CD8-positive, alpha-beta memory T cell (primary cell): Measurements from ENCODE around the gene TCOF1. TPM values are rescaled to one million over a fixed set of nuclear protein-coding genes. Genes with fewer than 3 reads are reported as not detected.
A peak's percentile ranks its signal among the peaks of the same experiment; 100 is the strongest.

ENCODE experiments used
- CTCF ChIA-PET: fragments of 350-600 bp; sonication (Branson Sonifier 250); formaldehyde crosslinking; loops from one replicate; lab custom pipeline; 2021; ENCODE audit warnings: antibody characterized with exemption; lab: Charles Lee
- POLR2A ChIA-PET: fragments of 350-600 bp; sonication (Branson Sonifier 250); formaldehyde crosslinking; loops from one replicate; lab custom pipeline; 2021; ENCODE audit warnings: antibody characterized with exemption; lab: Charles Lee
- DNase-seq, 5 donors: peaks; one replicate each; pipeline versions ENCODE4 v3.0.0 to v3.0.0-alpha.2; 2020 to 2022; ENCODE audit warnings: mixed read lengths in 1 of 5
- H3K27ac ChIP-seq: one replicate; pipeline ENCODE4 v1.7.0; 2013; ENCODE audit warnings: low read depth, mild to moderate bottlenecking, low read length, moderate library complexity
- H3K27me3 ChIP-seq: 2 replicates; pipeline ENCODE4 v1.7.0; 2013; ENCODE audit warnings: low read length, mild to moderate bottlenecking; ENCODE audit not compliant: insufficient read depth, poor library complexity, severe bottlenecking
- H3K36me3 ChIP-seq: 2 replicates; pipeline ENCODE4 v1.7.0; 2013; ENCODE audit warnings: mild to moderate bottlenecking, low read length, moderate library complexity; ENCODE audit not compliant: insufficient read depth
- H3K4me1 ChIP-seq: 2 replicates; pipeline ENCODE4 v1.7.0; 2013; ENCODE audit warnings: mild to moderate bottlenecking, low read length, moderate library complexity; ENCODE audit not compliant: insufficient read depth
- H3K4me3 ChIP-seq: 2 replicates; pipeline ENCODE4 v1.7.0; 2013; ENCODE audit warnings: mild to moderate bottlenecking, low read length
- H3K9me3 ChIP-seq: 2 replicates; pipeline ENCODE4 v1.7.0; 2013; ENCODE audit warnings: mild to moderate bottlenecking, low read length
- H3K27ac Mint-ChIP-seq, 8 donors: one replicate each; pipeline ENCODE4 v1.8.0; 2020 to 2021; ENCODE audit warnings: mixed read lengths in 8 of 8, mild to moderate bottlenecking in 6 of 8, inconsistent platforms in 3 of 8, moderate library complexity in 3 of 8
- H3K27me3 Mint-ChIP-seq, 2 donors: one replicate each; pipeline ENCODE4 v1.8.0; 2020 to 2021; ENCODE audit warnings: mixed read lengths in 2 of 2, mild to moderate bottlenecking in 1 of 2, moderate library complexity in 1 of 2
- H3K36me3 Mint-ChIP-seq, 3 donors: one replicate each; pipeline ENCODE4 v1.8.0; 2020 to 2021; ENCODE audit warnings: mixed read lengths in 3 of 3, inconsistent platforms in 1 of 3, mild to moderate bottlenecking in 1 of 3
- H3K4me1 Mint-ChIP-seq, 3 donors: one replicate each; pipeline ENCODE4 v1.8.0; 2020 to 2021; ENCODE audit warnings: mixed read lengths in 3 of 3, inconsistent platforms in 1 of 3, mild to moderate bottlenecking in 1 of 3
- H3K4me3 Mint-ChIP-seq, 7 donors: one replicate each; pipeline ENCODE4 v1.8.0; 2020 to 2021; ENCODE audit warnings: mixed read lengths in 7 of 7, mild to moderate bottlenecking in 6 of 7, moderate library complexity in 4 of 7, inconsistent platforms in 2 of 7
- H3K9me3 Mint-ChIP-seq, 5 donors: one replicate each; pipeline ENCODE4 v1.8.0; 2020 to 2022; ENCODE audit warnings: mixed read lengths in 5 of 5, mild to moderate bottlenecking in 3 of 5, moderate library complexity in 2 of 5, inconsistent platforms in 1 of 5
- polyA plus RNA-seq: library from polyadenylated mRNA; unstranded; fragments of 300-500 nt; fragmentation: Illumina TruSeq; gene quantifications from one replicate; pipeline ENCODE4 v1.2.3, GENCODE V29; 2021
- total RNA-seq, 2 experiments: library from RNA; stranded (reverse); gene quantifications; one replicate each; pipeline ENCODE4 v1.2.3, GENCODE V29; 2021

TCOF1 gene
- total and polyA plus RNA-seq, 3 experiments from 2014 or later = 33.1 to 120 (median 116) TPM

GRCh38 chr5:150444770-150445169, 87.3 kb downstream of the TCOF1 start:
- no peaks in the 10 kb centered on the region for H3K9me3 Mint-ChIP-seq
- CTCF ChIA-PET = interaction anchor here (1.3 to 1.4 kb wide), 3 partner anchors 9 to 34 kb away, joined by 3 to 9 read pairs (median 4); partner anchors contain the start of gene CD74
- no peaks in the 10 kb centered on the region for H3K27me3 ChIP-seq

GRCh38 chr5:150446088-150446487, 88.6 kb downstream of the TCOF1 start:
- peaks cover 47% of the 10 kb centered on the region for H3K36me3 ChIP-seq
- H3K4me3 Mint-ChIP-seq = peak overlapping the region in 3 of 7 donors; percentile 5 to 53 (median 31)
- H3K36me3 Mint-ChIP-seq = peaks cover 11 to 83% (median 29%) of the 10 kb centered on the region in 3 donors
- peak overlapping the region; percentile 43 to 100 (median 75) for H3K27ac Mint-ChIP-seq
- no peaks in the 10 kb centered on the region for H3K27me3 Mint-ChIP-seq
- CTCF ChIA-PET = interaction anchor here (0.6 to 1.5 kb wide), 4 partner anchors 8 to 703 kb away, joined by 3 to 7 read pairs (median 4); no protein-coding TSS in a partner anchor
- H3K27me3 ChIP-seq = no peaks in the 10 kb centered on the region
- no peak overlapping the region for H3K4me3 ChIP-seq
- H3K9me3 ChIP-seq = no peaks in the 10 kb centered on the region
- peaks cover 27% of the 10 kb centered on the region for H3K4me1 ChIP-seq
- no peak for DNase-seq
- POLR2A ChIA-PET = no interaction called here
- no peak overlapping the region for H3K27ac ChIP-seq
- H3K9me3 Mint-ChIP-seq = peaks cover 0 to 4% (median 0%) of the 10 kb centered on the region in 5 donors
- peaks cover 32 to 45% (median 40%) of the 10 kb centered on the region in 3 donors for H3K4me1 Mint-ChIP-seq

More at GRCh38 chr5:150444770-150445169, 87.3 kb downstream of the TCOF1 start:
- DNase-seq = no peak
- H3K36me3 ChIP-seq = peaks cover 47% of the 10 kb centered on the region
- peaks cover 27% of the 10 kb centered on the region for H3K4me1 ChIP-seq
- no peak overlapping the region for H3K27ac ChIP-seq
- H3K4me1 Mint-ChIP-seq = peaks cover 30 to 41% (median 36%) of the 10 kb centered on the region in 3 donors
- H3K4me3 Mint-ChIP-seq = peak overlapping the region in 1 of 7 donors; percentile 8
- POLR2A ChIA-PET = no interaction called here
- no peaks in the 10 kb centered on the region for H3K27me3 Mint-ChIP-seq
- H3K27ac Mint-ChIP-seq = peak overlapping the region in 2 of 8 donors; percentile 55 to 58
- H3K36me3 Mint-ChIP-seq = peaks cover 11 to 85% (median 29%) of the 10 kb centered on the region in 3 donors
- no peak overlapping the region for H3K4me3 ChIP-seq
- H3K9me3 ChIP-seq = no peaks in the 10 kb centered on the region

GRCh38 chr5:150446583-150446982, 89.1 kb downstream of the TCOF1 start:
- Histone ChIP-seq H3K4me1 (peaks cover 27% of the 10 kb centered on the region), H3K36me3 (peaks cover 47% of the 10 kb centered on the region), H3K9me3 (no peaks in the 10 kb centered on the region), H3K27me3 (no peaks in the 10 kb centered on the region), H3K4me3 (no peak overlapping the region), H3K27ac (no peak overlapping the region)
- Mint-ChIP-seq H3K27ac (peak overlapping the region; percentile 7 to 100 (median 74)), H3K9me3 (peaks cover 0 to 4% (median 0%) of the 10 kb centered on the region in 5 donors), H3K4me1 (peaks cover 32 to 45% (median 40%) of the 10 kb centered on the region in 3 donors), H3K36me3 (peaks cover 11 to 79% (median 29%) of the 10 kb centered on the region in 3 donors), H3K27me3 (no peaks in the 10 kb centered on the region), H3K4me3 (peak overlapping the region in 3 of 7 donors; percentile 5 to 53 (median 44))
- no peak for DNase-seq
- ChIA-PET POLR2A (no interaction called here), CTCF (interaction anchor here (1.2 to 1.5 kb wide), 2 partner anchors 9 to 10 kb away, joined by 4 to 7 read pairs; no protein-coding TSS in a partner anchor)

- H3K4me1 Mint-ChIP-seq = peaks cover 32 to 45% (median 40%) of the 10 kb centered on the region in 3 donors
- ChIA-PET POLR2A (no interaction called here), CTCF (interaction anchor here (1.5 kb wide), 1 partner anchor 11 kb away, joined by 7 read pairs; no protein-coding TSS in a partner anchor)
- H3K27ac Mint-ChIP-seq = peak overlapping the region; percentile 34 to 100 (median 100)
- peak overlapping the region in 6 of 7 donors; percentile 5 to 99 (median 97) for H3K4me3 Mint-ChIP-seq
- no peak overlapping the region for H3K4me3 ChIP-seq
- H3K27me3 ChIP-seq = no peaks in the 10 kb centered on the region
- no peaks in the 10 kb centered on the region for H3K9me3 ChIP-seq
- H3K9me3 Mint-ChIP-seq = peaks cover 0 to 4% (median 0%) of the 10 kb centered on the region in 5 donors
- H3K27me3 Mint-ChIP-seq = no peaks in the 10 kb centered on the region
- DNase-seq = no peak
- peaks cover 11 to 73% (median 29%) of the 10 kb centered on the region in 3 donors for H3K36me3 Mint-ChIP-seq
- H3K4me1 ChIP-seq = peaks cover 27% of the 10 kb centered on the region
- peaks cover 47% of the 10 kb centered on the region for H3K36me3 ChIP-seq
- no peak overlapping the region for H3K27ac ChIP-seq
Measured at GRCh38 chr5:150447188-150447587, 89.7 kb downstream of the TCOF1 start.

GRCh38 chr5:150448334-150448733, 90.8 kb downstream of the TCOF1 start:
- H3K36me3 ChIP-seq = peaks cover 45% of the 10 kb centered on the region
- H3K4me3 ChIP-seq = peak overlapping the region; percentile 79
- H3K27me3 Mint-ChIP-seq = no peaks in the 10 kb centered on the region
- H3K4me1 ChIP-seq = peaks cover 27% of the 10 kb centered on the region
- H3K27ac ChIP-seq = peak overlapping the region; percentile 98
- H3K27me3 ChIP-seq = no peaks in the 10 kb centered on the region
- POLR2A ChIA-PET = no interaction called here
- H3K9me3 Mint-ChIP-seq = peaks cover 0 to 4% (median 0%) of the 10 kb centered on the region in 5 donors
- no peaks in the 10 kb centered on the region for H3K9me3 ChIP-seq
- no peak for DNase-seq
- CTCF ChIA-PET = interaction anchor here (0.9 kb wide), 1 partner anchor 12 kb away, joined by 3 read pairs; no protein-coding TSS in a partner anchor
- H3K27ac Mint-ChIP-seq = peak overlapping the region; percentile 99 to 100 (median 100)
- H3K36me3 Mint-ChIP-seq = peaks cover 11 to 66% (median 27%) of the 10 kb centered on the region in 3 donors
- H3K4me3 Mint-ChIP-seq = peak overlapping the region; percentile 96 to 99 (median 99)
- peaks cover 32 to 45% (median 40%) of the 10 kb centered on the region in 3 donors for H3K4me1 Mint-ChIP-seq

- Histone ChIP-seq H3K36me3 (peaks cover 39% of the 10 kb centered on the region), H3K9me3 (no peaks in the 10 kb centered on the region), H3K27me3 (no peaks in the 10 kb centered on the region), H3K4me3 (peak overlapping the region; percentile 79), H3K4me1 (peaks cover 27% of the 10 kb centered on the region), H3K27ac (peak overlapping the region; percentile 98)
- Mint-ChIP-seq H3K27ac (peak overlapping the region; percentile 99 to 100 (median 100)), H3K36me3 (peaks cover 11 to 59% (median 22%) of the 10 kb centered on the region in 3 donors), H3K4me1 (peaks cover 32 to 45% (median 40%) of the 10 kb centered on the region in 3 donors), H3K9me3 (peaks cover 0 to 4% (median 0%) of the 10 kb centered on the region in 5 donors), H3K27me3 (no peaks in the 10 kb centered on the region), H3K4me3 (peak overlapping the region; percentile 96 to 99 (median 99))
- no peak for DNase-seq
- POLR2A ChIA-PET = interaction anchor here (1.0 to 1.9 kb wide), 7 partner anchors 13 to 253 kb away, joined by 3 to 37 read pairs (median 3); partner anchors contain the start of genes CD74 and RBM22
- CTCF ChIA-PET = interaction anchor here (0.7 to 2.7 kb wide), 14 partner anchors 9 to 329 kb away, joined by 3 to 23 read pairs (median 4); partner anchors contain the start of genes CD74 and SMIM3
Measured at GRCh38 chr5:150448952-150449516, 91.5 kb downstream of the TCOF1 start.
